ENCODE results near the gene MGAT1.
"Not testable (repeated sequence)": the region's sequence is repeated elsewhere in the genome, so short reads cannot be mapped to it uniquely, and the experiment has no call there.

DNA sequence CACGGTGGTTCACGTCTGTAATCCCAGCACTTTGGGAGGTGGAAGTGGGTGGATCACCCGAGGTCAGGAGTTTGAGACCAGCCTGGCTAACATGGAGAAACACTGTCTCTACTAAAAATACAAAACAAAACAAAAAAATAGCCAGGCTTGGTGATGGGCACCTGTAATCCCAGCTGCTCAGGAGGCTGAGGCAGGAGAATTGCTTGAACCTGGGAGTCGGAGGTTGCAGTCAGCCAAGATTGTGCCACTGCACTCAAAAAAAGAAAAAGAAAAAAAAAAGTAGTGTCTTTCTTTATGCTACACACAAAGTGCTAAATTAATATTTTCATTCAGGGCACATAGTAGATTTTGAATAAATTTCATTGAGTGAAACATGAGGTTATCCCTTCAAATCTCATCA lies 61.7 kb downstream of the MGAT1 start:
- TF ChIP-seq, protein P1, sequence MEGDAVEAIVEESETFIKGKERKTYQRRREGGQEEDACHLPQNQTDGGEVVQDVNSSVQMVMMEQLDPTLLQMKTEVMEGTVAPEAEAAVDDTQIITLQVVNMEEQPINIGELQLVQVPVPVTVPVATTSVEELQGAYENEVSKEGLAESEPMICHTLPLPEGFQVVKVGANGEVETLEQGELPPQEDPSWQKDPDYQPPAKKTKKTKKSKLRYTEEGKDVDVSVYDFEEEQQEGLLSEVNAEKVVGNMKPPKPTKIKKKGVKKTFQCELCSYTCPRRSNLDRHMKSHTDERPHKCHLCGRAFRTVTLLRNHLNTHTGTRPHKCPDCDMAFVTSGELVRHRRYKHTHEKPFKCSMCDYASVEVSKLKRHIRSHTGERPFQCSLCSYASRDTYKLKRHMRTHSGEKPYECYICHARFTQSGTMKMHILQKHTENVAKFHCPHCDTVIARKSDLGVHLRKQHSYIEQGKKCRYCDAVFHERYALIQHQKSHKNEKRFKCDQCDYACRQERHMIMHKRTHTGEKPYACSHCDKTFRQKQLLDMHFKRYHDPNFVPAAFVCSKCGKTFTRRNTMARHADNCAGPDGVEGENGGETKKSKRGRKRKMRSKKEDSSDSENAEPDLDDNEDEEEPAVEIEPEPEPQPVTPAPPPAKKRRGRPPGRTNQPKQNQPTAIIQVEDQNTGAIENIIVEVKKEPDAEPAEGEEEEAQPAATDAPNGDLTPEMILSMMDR (IDR thresholded peaks at IDR 0.05; ENCODE audit: insufficient read depth, low read depth, low read length) = not testable (repeated sequence)
- not testable (repeated sequence) for TF ChIP-seq EZH2 (IDR thresholded peaks at IDR 0.05; ENCODE audit: insufficient read depth, low read length)

All from astrocyte (in vitro differentiated cells and primary cell).